K562 treated with DMSO at 1 percent for 4 hours (cell line): ENCODE measurements around the gene CCNE1. TPM values are rescaled to one million over a fixed set of nuclear protein-coding genes. Genes with fewer than 3 reads are reported as not detected.

ENCODE experiments used
- total RNA-seq: library from RNA; unstranded; fragments of 300-600 nt; gene quantifications from 2 replicates; pipeline ENCODE4 v1.2.3, GENCODE V29; 2022; ENCODE audit not compliant: insufficient read depth

Gene CCNE1
- total RNA-seq, result 10.0 and 14.1 TPM in 2 replicates

GRCh38 chr19:29811125-29812079 is at the start of gene CCNE1:
CCNE1 (plus strand) TSS chr19:29811991; CDS start chr19:29812556, 565 bp downstream.

Other genes starting within 250 kb of the CCNE1 start
- gene POP4, start 205.7 kb upstream of the CCNE1 start, total RNA-seq, result 55.7 and 70.4 TPM in 2 replicates
- gene PLEKHF1, start 146.5 kb upstream of the CCNE1 start, total RNA-seq, result 37.0 and 44.7 TPM in 2 replicates
- 10.5 and 13.0 TPM in 2 replicates for gene C19orf12, start 96.7 kb upstream of the CCNE1 start, total RNA-seq
- 32.1 and 39.3 TPM in 2 replicates for gene URI1, start 130.2 kb downstream of the CCNE1 start, total RNA-seq